ENCODE results near the gene CFAP20.
"Not testable (repeated sequence)": the region's sequence is repeated elsewhere in the genome, so short reads cannot be mapped to it uniquely, and the experiment has no call there.

Gene CFAP20

DNA sequence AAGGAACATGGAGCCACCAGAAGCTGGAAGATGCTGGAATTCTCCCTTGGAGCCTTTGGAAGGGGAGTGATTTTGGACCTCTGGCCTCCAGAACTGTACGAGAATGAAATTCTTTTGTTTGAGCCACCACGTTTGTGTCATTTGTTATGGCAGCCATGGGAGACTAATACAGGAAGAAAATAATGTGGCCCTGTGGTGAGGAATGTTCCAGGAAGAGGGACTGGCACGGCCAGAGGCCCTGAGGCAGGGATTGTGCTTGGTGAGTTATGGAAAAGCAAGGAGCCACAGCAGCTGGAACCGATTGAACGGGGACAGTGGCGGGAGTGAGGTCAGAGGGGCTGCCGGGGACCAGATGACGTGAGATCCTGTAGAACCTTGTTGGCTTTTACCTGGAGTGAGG lies 51.4 kb downstream of the CFAP20 start:
- no peak overlapping the region for H3K4me3 ChIP-seq (ENCODE audit: low read length)
- DNase-seq (ENCODE audit: low read depth, low spot score) = no peak

DNA sequence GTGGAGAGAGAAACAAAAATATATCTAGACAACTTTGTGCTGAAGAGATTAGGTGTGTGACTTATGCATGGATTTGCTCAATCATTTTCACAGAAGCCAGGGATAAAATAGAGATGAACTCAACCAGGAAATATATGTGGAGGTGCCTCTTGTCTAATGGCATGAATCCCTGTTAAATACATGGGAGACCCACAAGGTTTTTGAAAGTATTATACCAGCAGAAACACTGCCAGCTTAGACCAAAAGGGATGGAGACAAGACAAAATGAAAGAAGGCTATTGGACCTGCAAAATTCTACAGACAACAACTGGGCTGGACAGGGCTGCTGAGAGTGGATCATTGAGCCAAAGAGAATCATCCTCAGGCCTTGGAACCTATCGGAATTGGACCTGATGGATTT lies 52.7 kb downstream of the CFAP20 start:
- H3K4me3 ChIP-seq (ENCODE audit: low read length) = no peak overlapping the region
- DNase-seq (ENCODE audit: low read depth, low spot score) = no peak

DNA sequence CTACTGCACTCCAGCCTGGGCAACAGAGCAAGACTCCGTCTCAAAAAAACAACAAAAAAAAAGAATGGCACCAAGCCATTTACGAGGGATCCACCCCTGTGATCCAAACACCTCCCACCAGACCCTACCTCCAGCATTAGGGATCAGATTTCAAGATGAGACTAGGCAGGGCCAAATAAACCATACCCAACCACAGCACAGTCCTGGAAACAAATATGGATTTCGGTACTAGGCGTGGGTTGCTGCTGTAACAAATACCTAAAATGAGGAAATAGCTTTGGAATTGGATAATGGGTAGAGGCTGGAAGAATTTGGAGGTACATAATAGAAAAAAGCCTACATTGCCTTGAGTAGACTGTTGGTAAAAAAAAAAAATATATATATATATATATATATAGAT lies 54.5 kb downstream of the CFAP20 start:
- no peak for DNase-seq (ENCODE audit: low read depth, low spot score)

DNA sequence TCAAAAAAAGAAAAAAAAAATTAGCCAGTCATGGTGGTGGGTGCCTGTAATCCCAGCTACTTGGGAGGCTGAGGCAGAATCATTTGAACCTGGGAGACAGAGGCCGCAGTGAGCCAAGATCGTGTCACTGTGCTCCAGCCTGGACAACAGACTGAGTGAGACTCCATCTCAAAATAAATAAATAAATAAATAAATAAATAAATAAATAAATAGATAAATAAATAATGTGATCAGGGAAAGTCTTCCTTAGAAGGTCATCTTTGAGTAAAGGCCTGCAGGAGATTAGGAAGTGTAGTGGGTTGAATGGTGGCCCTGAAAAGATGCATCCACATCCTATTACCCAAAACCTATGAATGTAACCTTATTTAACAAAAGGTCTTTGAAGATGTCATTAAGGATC lies 56.1 kb downstream of the CFAP20 start:
- DNase-seq (ENCODE audit: low read depth, low spot score); H3K4me3 ChIP-seq (ENCODE audit: low read length): not testable (repeated sequence)

More for the DNA sequence above, 54.5 kb downstream of the CFAP20 start:
- no peak overlapping the region for H3K4me3 ChIP-seq (ENCODE audit: low read length)

DNA sequence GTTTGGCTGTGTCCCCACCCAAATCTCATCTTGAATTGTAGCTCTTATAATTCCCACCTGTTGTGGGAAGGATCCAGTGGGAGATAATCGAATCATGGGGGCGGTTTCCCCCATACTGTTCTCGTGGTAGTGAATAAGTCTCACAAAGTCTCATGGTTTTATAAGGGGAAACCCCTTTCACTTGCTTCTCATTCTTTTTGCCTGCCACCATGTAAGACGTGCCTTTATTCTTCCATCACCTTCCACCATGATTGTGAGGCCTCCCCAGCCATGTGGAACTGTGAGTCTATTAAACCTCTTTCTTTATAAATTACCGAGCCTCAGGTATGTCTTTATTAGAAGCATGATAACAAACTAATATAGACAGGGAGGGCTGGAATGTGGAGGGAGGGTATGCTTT lies 57.0 kb downstream of the CFAP20 start:
- DNase-seq (ENCODE audit: low read depth, low spot score); H3K4me3 ChIP-seq (ENCODE audit: low read length): not testable (repeated sequence)

DNA sequence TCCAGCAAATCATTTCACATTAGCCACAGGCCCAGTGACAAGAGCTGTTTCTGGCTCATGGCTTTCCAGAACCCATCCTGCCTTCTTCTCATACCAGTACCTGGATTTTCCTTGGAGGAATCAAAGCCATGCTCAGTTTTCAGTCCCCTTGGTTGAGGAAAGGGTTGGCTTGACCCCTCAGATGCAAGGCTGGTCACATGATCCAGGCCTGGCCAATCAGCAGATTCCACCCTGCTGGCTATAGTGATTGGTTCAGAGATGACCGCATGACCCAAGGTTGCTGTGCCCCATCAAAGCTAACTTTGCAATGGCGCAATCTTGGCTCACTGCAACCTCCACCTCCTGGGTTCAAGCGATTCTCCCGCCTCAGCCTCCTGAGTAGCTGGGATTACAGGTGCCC lies 58.6 kb downstream of the CFAP20 start:
- DNase-seq (ENCODE audit: low read depth, low spot score) = no peak
- no peak overlapping the region for H3K4me3 ChIP-seq (ENCODE audit: low read length)
